Prostate gland (tissue), 2 donors: ENCODE data around the gene NEURL1B. TPM values are rescaled to one million over a fixed set of nuclear protein-coding genes. Genes with fewer than 3 reads are reported as not detected.

Source experiments
- DNase-seq: peaks from one replicate; pipeline ENCODE4 v3.0.0-alpha.2; 2019; ENCODE audit warnings: low spot score
- H3K27ac ChIP-seq, 2 donors: fragments of 200-600 bp; sonication (generic); 2 replicates each; pipeline ENCODE4 v1.5.1; 2017 to 2019
- H3K27me3 ChIP-seq: fragments of 200-600 bp; sonication (generic); replicated peaks from 2 replicates; pipeline ENCODE4 v1.5.1; 2019; ENCODE audit not compliant: insufficient read depth
- H3K36me3 ChIP-seq, 2 donors: fragments of 200-600 bp; sonication (generic); 1 replicate in 1 of 2; 2 replicates in 1 of 2; pipeline versions ENCODE4 v1.5.1 to v1.8.1; 2017 to 2019
- H3K4me1 ChIP-seq: fragments of 200-600 bp; sonication (generic); replicated peaks from 2 replicates; pipeline ENCODE4 v1.5.1; 2019
- H3K4me3 ChIP-seq, 2 donors: fragments of 200-600 bp; sonication (generic); 2 replicates each; pipeline ENCODE4 v1.5.1; 2017 to 2019
- H3K9me3 ChIP-seq: fragments of 200-600 bp; sonication (generic); 2 replicates; pipeline ENCODE4 v1.5.1; 2017
- POLR2A ChIP-seq: fragments of 450-650 bp; IDR thresholded peaks from one replicate; pipeline ENCODE4 v1.6.1; 2016; ENCODE audit warnings: antibody characterized with exemption, mild to moderate bottlenecking
- POLR2AphosphoS5 ChIP-seq: sonication (generic); formaldehyde crosslinking; IDR thresholded peaks from one replicate; pipeline ENCODE4 v1.6.1; 2017; ENCODE audit warnings: antibody characterized with exemption
- WGBS: methylation state at CpG from one replicate; pipeline ENCODE4 v1.1.5; 2018; 5-methylcytosine and 5-hydroxymethylcytosine counted together
- intact Hi-C: fragments of 100-400 bp; cut with DNase I; formaldehyde crosslinking; loops from one replicate; pipeline ENCODE4 v1.14.2; 2022
- total RNA-seq, 2 donors: library from RNA; depleted of rRNA; stranded (reverse); fragments of >200 nt; gene quantifications; one replicate each; pipeline ENCODE4 v1.1.0, GENCODE V29; 2016
- TF ChIP-seq, protein P1 (sequence below), 4 experiments: fragments of 200-600 bp in 2 of 4; fragments of 450-650 bp in 2 of 4; sonication (generic) in 2 of 4; IDR thresholded peaks; 1 replicate in 3 of 4; 2 replicates in 1 of 4; pipeline ENCODE4 v1.5.1; 2016 to 2019; ENCODE audit warnings: antibody characterized with exemption in 4 of 4, mild to moderate bottlenecking in 2 of 4, moderate library complexity in 2 of 4

Gene NEURL1B
- total RNA-seq, 2 donors from 2014 or later: 23.9 to 39.9 TPM

- Histone ChIP-seq H3K4me1 (no peaks in the 10 kb centered on the region), H3K27me3 (no peaks in the 10 kb centered on the region), H3K9me3 (no peaks in the 10 kb centered on the region), H3K4me3 (no peak overlapping the region), H3K36me3 (no peaks in the 10 kb centered on the region), H3K27ac (no peak overlapping the region)
- no peak for DNase-seq
- intact Hi-C loops: no loop called here
- no peak for TF ChIP-seq POLR2A
- 93% methylated on average over 8 of the region's 8 CpGs for WGBS
These were observed 15.0 kb upstream of the NEURL1B start for GRCh38 chr5:172626031-172626581.

GRCh38 chr5:172630082-172630481, 11.0 kb upstream of the NEURL1B start:
- intact Hi-C loops: no loop called here
- H3K36me3 ChIP-seq: no peaks in the 10 kb centered on the region
- H3K27me3 ChIP-seq: no peaks in the 10 kb centered on the region
- no peak overlapping the region for H3K27ac ChIP-seq
- TF ChIP-seq POLR2AphosphoS5 (no peak), POLR2A (no peak)
- TF ChIP-seq, protein P1, sequence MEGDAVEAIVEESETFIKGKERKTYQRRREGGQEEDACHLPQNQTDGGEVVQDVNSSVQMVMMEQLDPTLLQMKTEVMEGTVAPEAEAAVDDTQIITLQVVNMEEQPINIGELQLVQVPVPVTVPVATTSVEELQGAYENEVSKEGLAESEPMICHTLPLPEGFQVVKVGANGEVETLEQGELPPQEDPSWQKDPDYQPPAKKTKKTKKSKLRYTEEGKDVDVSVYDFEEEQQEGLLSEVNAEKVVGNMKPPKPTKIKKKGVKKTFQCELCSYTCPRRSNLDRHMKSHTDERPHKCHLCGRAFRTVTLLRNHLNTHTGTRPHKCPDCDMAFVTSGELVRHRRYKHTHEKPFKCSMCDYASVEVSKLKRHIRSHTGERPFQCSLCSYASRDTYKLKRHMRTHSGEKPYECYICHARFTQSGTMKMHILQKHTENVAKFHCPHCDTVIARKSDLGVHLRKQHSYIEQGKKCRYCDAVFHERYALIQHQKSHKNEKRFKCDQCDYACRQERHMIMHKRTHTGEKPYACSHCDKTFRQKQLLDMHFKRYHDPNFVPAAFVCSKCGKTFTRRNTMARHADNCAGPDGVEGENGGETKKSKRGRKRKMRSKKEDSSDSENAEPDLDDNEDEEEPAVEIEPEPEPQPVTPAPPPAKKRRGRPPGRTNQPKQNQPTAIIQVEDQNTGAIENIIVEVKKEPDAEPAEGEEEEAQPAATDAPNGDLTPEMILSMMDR (IDR thresholded peaks at IDR 0.05): no peak
- no peaks in the 10 kb centered on the region for H3K9me3 ChIP-seq
- no peak for DNase-seq
- no peak overlapping the region for H3K4me3 ChIP-seq
- 78% methylated on average over 5 of the region's 5 CpGs for WGBS
- no peaks in the 10 kb centered on the region for H3K4me1 ChIP-seq

DNA sequence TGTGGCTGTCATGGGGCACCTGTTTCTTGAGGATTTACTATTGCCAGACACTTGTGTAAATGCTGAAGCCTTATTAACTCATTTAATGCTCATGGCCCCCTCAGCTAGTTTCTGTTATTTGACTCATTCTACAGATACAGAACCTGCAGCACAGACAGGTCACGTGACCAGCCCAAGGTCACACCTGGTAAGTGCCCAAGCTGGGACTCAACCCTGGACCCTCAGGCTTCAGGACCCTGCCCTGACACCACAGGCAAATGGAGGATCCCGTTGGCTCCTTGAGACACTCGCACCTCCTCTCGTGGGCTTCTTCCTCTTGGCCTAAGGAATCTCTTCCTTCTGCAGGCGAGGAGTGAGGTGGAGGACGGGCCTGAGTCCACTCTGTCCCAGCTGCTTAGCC, 10.6 kb upstream of the NEURL1B start:
- TF ChIP-seq POLR2A (no peak), POLR2AphosphoS5 (no peak)
- TF ChIP-seq, protein P1 (IDR thresholded peaks at IDR 0.05): no peak
- 93% methylated on average over 6 of the region's 6 CpGs for WGBS
- Histone ChIP-seq H3K4me3 (no peak overlapping the region), H3K4me1 (no peaks in the 10 kb centered on the region), H3K9me3 (no peaks in the 10 kb centered on the region), H3K27ac (no peak overlapping the region), H3K36me3 (no peaks in the 10 kb centered on the region), H3K27me3 (no peaks in the 10 kb centered on the region)
- DNase-seq: no peak
- intact Hi-C loops: no loop called here

GRCh38 chr5:172630986-172631385, 10.1 kb upstream of the NEURL1B start:
- no peaks in the 10 kb centered on the region for H3K4me1 ChIP-seq
- no peak for DNase-seq
- no peak for TF ChIP-seq POLR2AphosphoS5
- TF ChIP-seq POLR2A: no peak
- TF ChIP-seq, protein P1 (IDR thresholded peaks at IDR 0.05): no peak
- H3K27me3 ChIP-seq: no peaks in the 10 kb centered on the region
- H3K4me3 ChIP-seq: no peak overlapping the region
- no peak overlapping the region for H3K27ac ChIP-seq
- no peaks in the 10 kb centered on the region for H3K9me3 ChIP-seq
- intact Hi-C loops: no loop called here
- H3K36me3 ChIP-seq: no peaks in the 10 kb centered on the region
- WGBS: 61% methylated on average over 6 of the region's 6 CpGs

- Histone ChIP-seq H3K27ac (no peak overlapping the region), H3K4me3 (no peak overlapping the region), H3K27me3 (no peaks in the 10 kb centered on the region), H3K4me1 (no peaks in the 10 kb centered on the region), H3K36me3 (no peaks in the 10 kb centered on the region), H3K9me3 (no peaks in the 10 kb centered on the region)
- intact Hi-C loops: no loop called here
- DNase-seq: no peak
- TF ChIP-seq, protein P1 (IDR thresholded peaks at IDR 0.05): no peak
- no peak for TF ChIP-seq POLR2AphosphoS5
- no peak for TF ChIP-seq POLR2A
- WGBS: 93% methylated on average over 6 of the region's 6 CpGs
These were observed 8.5 kb upstream of the NEURL1B start for GRCh38 chr5:172632346-172633092.
